ENCODE measurements around the gene PLEKHB1. TPM values are rescaled to one million over a fixed set of nuclear protein-coding genes. Genes with fewer than 3 reads are reported as not detected.
A peak's percentile ranks its signal among the peaks of the same experiment; 100 is the strongest.
"Not testable (repeated sequence)": the region's sequence is repeated elsewhere in the genome, so short reads cannot be mapped to it uniquely, and the experiment has no call there.

The PLEKHB1 gene
- total and polyA plus RNA-seq, 4 donors = 8.1 to 38.8 (median 11.9) TPM

DNA sequence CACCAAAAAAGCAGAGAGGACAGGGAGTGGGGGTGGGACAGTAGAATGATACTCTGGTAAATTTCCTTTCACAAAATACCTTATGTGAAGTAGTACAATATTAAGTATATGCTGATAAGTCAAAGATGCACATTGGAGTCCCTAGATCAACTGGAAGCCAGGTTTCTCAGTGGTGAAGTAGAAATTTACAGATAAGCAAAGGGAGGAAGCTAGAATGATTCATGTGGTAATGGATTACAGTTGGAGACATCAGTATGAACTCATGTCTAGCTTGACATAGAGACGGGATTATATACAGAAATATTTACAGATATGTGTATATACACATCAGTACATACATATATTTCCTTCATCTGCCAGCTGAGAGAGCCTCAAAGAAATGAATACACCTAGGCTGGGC, 21.5 kb downstream of the PLEKHB1 start:
- WGBS, 2 donors = 82 to 83% methylated on average over 1 of the region's 1 CpG
- TF ChIP-seq, protein P1, sequence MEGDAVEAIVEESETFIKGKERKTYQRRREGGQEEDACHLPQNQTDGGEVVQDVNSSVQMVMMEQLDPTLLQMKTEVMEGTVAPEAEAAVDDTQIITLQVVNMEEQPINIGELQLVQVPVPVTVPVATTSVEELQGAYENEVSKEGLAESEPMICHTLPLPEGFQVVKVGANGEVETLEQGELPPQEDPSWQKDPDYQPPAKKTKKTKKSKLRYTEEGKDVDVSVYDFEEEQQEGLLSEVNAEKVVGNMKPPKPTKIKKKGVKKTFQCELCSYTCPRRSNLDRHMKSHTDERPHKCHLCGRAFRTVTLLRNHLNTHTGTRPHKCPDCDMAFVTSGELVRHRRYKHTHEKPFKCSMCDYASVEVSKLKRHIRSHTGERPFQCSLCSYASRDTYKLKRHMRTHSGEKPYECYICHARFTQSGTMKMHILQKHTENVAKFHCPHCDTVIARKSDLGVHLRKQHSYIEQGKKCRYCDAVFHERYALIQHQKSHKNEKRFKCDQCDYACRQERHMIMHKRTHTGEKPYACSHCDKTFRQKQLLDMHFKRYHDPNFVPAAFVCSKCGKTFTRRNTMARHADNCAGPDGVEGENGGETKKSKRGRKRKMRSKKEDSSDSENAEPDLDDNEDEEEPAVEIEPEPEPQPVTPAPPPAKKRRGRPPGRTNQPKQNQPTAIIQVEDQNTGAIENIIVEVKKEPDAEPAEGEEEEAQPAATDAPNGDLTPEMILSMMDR (IDR thresholded peaks at IDR 0.05; ENCODE audit: control extremely low read depth, extremely low read depth) = no peak

DNA sequence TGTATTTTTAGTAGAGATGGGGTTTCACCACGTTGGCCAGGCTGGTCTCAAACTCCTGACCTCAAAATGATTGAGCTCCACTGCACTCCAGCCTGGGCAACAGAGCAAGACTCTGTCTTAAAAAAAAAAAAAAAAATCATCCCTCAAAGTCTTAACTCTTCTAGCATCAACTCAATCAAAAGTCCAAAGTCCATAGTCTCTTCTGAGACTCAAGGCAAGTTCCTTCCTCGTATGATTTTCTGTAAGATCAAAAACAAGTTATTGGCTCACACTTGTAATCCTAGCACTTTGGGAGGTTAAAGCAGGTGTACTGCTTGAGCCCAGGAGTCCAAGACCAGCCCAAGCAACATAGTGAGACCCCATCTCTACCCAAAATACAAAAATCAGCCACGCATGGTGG, 24.4 kb downstream of the PLEKHB1 start:
- H3K9me3 ChIP-seq (ENCODE audit: control insufficient read depth in 4 of 4, insufficient read depth in 3 of 4, low read length in 3 of 4) = no peaks in the 10 kb centered on the region
- peaks cover 0 to 3% (median 0%) of the 10 kb centered on the region in 5 donors for H3K4me1 ChIP-seq (ENCODE audit: control insufficient read depth in 5 of 5, insufficient read depth in 5 of 5, low read length in 5 of 5)
- H3K36me3 ChIP-seq (ENCODE audit: control insufficient read depth in 4 of 4, insufficient read depth in 4 of 4, low read length in 4 of 4) = peaks cover 0 to 3% (median 1%) of the 10 kb centered on the region in 4 donors
- H3K27ac ChIP-seq (ENCODE audit: low read depth in 1 of 2, low read length in 1 of 2) = no peak overlapping the region
- ATAC-seq (ENCODE audit: insufficient read depth, low FRiP score) (no peak), DNase-seq (no peak)
- H3K4me3 ChIP-seq = no peak overlapping the region
- H3K9ac ChIP-seq (ENCODE audit: insufficient read depth in 1 of 2, low read length in 2 of 2) = no peak overlapping the region
- 87 to 96% methylated on average over 3 of the region's 3 CpGs for WGBS, 2 donors
- TF ChIP-seq, protein P1 (IDR thresholded peaks at IDR 0.05; ENCODE audit: control extremely low read depth, extremely low read depth) = no peak
- no peaks in the 10 kb centered on the region for H3K27me3 ChIP-seq (ENCODE audit: control insufficient read depth in 3 of 3, insufficient read depth in 3 of 3, low read length in 2 of 3)

More for the DNA sequence above, 21.5 kb downstream of the PLEKHB1 start:
- Histone ChIP-seq H3K4me3 (no peak overlapping the region), H3K27me3 (ENCODE audit: control insufficient read depth in 3 of 3, insufficient read depth in 3 of 3, low read length in 2 of 3) (no peaks in the 10 kb centered on the region), H3K9ac (ENCODE audit: insufficient read depth in 1 of 2, low read length in 2 of 2) (no peak overlapping the region), H3K27ac (ENCODE audit: low read depth in 1 of 2, low read length in 1 of 2) (no peak overlapping the region), H3K36me3 (ENCODE audit: control insufficient read depth in 4 of 4, insufficient read depth in 4 of 4, low read length in 4 of 4) (no peaks in the 10 kb centered on the region), H3K9me3 (ENCODE audit: control insufficient read depth in 4 of 4, insufficient read depth in 3 of 4, low read length in 3 of 4) (no peaks in the 10 kb centered on the region), H3K4me1 (ENCODE audit: control insufficient read depth in 5 of 5, insufficient read depth in 5 of 5, low read length in 5 of 5) (peaks cover 0 to 9% (median 0%) of the 10 kb centered on the region in 5 donors)
- ATAC-seq (ENCODE audit: insufficient read depth, low FRiP score) (no peak), DNase-seq (no peak)

DNA sequence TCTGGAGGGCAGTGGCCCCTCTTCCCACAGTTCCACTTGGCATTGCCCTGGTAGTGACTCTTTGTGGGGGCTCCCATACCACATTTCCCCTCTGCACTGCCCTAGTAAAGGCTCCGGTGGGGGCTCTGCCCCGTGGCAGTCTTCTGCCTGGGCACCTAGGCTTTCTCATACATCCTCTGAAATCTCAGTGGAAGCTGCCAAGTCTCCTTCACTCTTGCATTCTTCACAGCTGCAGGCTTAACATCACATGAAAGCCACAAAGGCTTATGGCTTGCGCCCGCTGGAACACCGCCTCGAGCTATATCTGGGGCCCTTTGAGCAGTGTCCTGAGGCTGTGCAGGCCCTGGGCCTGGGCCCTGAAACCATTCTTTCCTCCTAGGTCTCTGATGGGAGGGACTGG, 25.3 kb downstream of the PLEKHB1 start:
- H3K4me1 ChIP-seq (ENCODE audit: control insufficient read depth in 5 of 5, insufficient read depth in 5 of 5, low read length in 5 of 5) = peaks cover 0 to 3% (median 0%) of the 10 kb centered on the region in 5 donors
- H3K36me3 ChIP-seq (ENCODE audit: control insufficient read depth in 4 of 4, insufficient read depth in 4 of 4, low read length in 4 of 4) = peaks cover 0 to 3% (median 1%) of the 10 kb centered on the region in 4 donors
- ATAC-seq (ENCODE audit: insufficient read depth, low FRiP score) = no peak
- H3K9me3 ChIP-seq (ENCODE audit: control insufficient read depth in 4 of 4, insufficient read depth in 3 of 4, low read length in 3 of 4) = no peaks in the 10 kb centered on the region
- 92 to 94% methylated on average over 6 of the region's 6 CpGs for WGBS, 2 donors
- TF ChIP-seq, protein P1 (IDR thresholded peaks at IDR 0.05; ENCODE audit: control extremely low read depth, extremely low read depth) = no peak
- no peaks in the 10 kb centered on the region for H3K27me3 ChIP-seq (ENCODE audit: control insufficient read depth in 3 of 3, insufficient read depth in 3 of 3, low read length in 2 of 3)
- DNase-seq = peak in 1 of 3 donors; percentile 15
- no peak overlapping the region for H3K9ac ChIP-seq (ENCODE audit: insufficient read depth in 1 of 2, low read length in 2 of 2)
- no peak overlapping the region for H3K27ac ChIP-seq (ENCODE audit: low read depth in 1 of 2, low read length in 1 of 2)
- H3K4me3 ChIP-seq = no peak overlapping the region

- 93 to 96% methylated on average over 5 of the region's 5 CpGs for WGBS, 2 donors
These were observed 30.2 kb downstream of the PLEKHB1 start for GRCh38 chr11:73676552-73676951.

More at GRCh38 chr11:73676552-73676951, 30.2 kb downstream of the PLEKHB1 start:
- not testable (repeated sequence) for H3K9me3 ChIP-seq (ENCODE audit: control insufficient read depth in 4 of 4, insufficient read depth in 3 of 4, low read length in 3 of 4); DNase-seq; H3K27me3 ChIP-seq (ENCODE audit: control insufficient read depth in 3 of 3, insufficient read depth in 3 of 3, low read length in 2 of 3); H3K4me3 ChIP-seq; H3K9ac ChIP-seq (ENCODE audit: insufficient read depth in 1 of 2, low read length in 2 of 2); ATAC-seq (ENCODE audit: insufficient read depth, low FRiP score); H3K4me1 ChIP-seq (ENCODE audit: control insufficient read depth in 5 of 5, insufficient read depth in 5 of 5, low read length in 5 of 5); H3K27ac ChIP-seq (ENCODE audit: low read depth in 1 of 2, low read length in 1 of 2)
- H3K36me3 ChIP-seq (ENCODE audit: control insufficient read depth in 4 of 4, insufficient read depth in 4 of 4, low read length in 4 of 4) = peaks cover 6 to 13% (median 8%) of the 10 kb centered on the region in 4 donors

Measured in lung (tissue), 12 donors.